CD4-positive, alpha-beta T cell (primary cell): Measurements from ENCODE around the gene KCNB1. TPM values are rescaled to one million over a fixed set of nuclear protein-coding genes. Genes with fewer than 3 reads are reported as not detected.

Experiments
- ATAC-seq: fragments of 200-7000 bp; cut with Tn5 transposase; one replicate; pipeline ENCODE4 v1.10.0; 2022; ENCODE audit warnings: mild to moderate bottlenecking; ENCODE audit not compliant: poor library complexity
- CTCF ChIA-PET: fragments of 350-600 bp; sonication (Branson Sonifier 250); formaldehyde crosslinking; loops from one replicate; lab custom pipeline; 2021; ENCODE audit warnings: antibody characterized with exemption, inconsistent platforms; lab: Charles Lee
- POLR2A ChIA-PET: fragments of 350-600 bp; sonication (Branson Sonifier 250); formaldehyde crosslinking; loops from one replicate; lab custom pipeline; 2021; ENCODE audit warnings: antibody characterized with exemption, inconsistent platforms; lab: Charles Lee
- DNase-seq, 14 experiments: peaks; one replicate each; pipeline ENCODE4 v3.0.0-alpha.2; 2013 to 2020; ENCODE audit warnings: mixed read lengths in 2 of 14
- H3K27ac ChIP-seq, 2 donors: one replicate each; pipeline versions ENCODE4 v1.5.1 to v1.7.0; 2013; ENCODE audit warnings: low read length in 2 of 2, low read depth in 1 of 2, mild to moderate bottlenecking in 1 of 2
- H3K27me3 ChIP-seq, 2 experiments: 1 replicate in 1 of 2; 2 replicates in 1 of 2; pipeline versions ENCODE4 v1.6.1 to v1.7.0; 2013; ENCODE audit warnings: low read length in 2 of 2, control low read depth in 1 of 2, mild to moderate bottlenecking in 1 of 2, moderate library complexity in 1 of 2; ENCODE audit not compliant: insufficient read depth in 2 of 2, control insufficient read depth in 1 of 2
- H3K36me3 ChIP-seq: one replicate; pipeline ENCODE4 v1.6.1; 2013; ENCODE audit warnings: low read length, control low read depth; ENCODE audit not compliant: insufficient read depth
- H3K4me1 ChIP-seq: one replicate; pipeline ENCODE4 v1.6.1; 2013; ENCODE audit warnings: low read length, control low read depth; ENCODE audit not compliant: insufficient read depth
- H3K4me3 ChIP-seq: one replicate; pipeline ENCODE4 v1.5.1; 2013; ENCODE audit warnings: mild to moderate bottlenecking, low read length, moderate library complexity
- H3K9me3 ChIP-seq, 2 experiments: 1 replicate in 1 of 2; 2 replicates in 1 of 2; pipeline versions ENCODE4 v1.6.1 to v1.7.0; 2013; ENCODE audit warnings: low read length in 2 of 2, mild to moderate bottlenecking in 2 of 2, control low read depth in 1 of 2, moderate library complexity in 1 of 2; ENCODE audit not compliant: control insufficient read depth in 1 of 2, insufficient read depth in 1 of 2
- H3K27ac Mint-ChIP-seq: one replicate; pipeline ENCODE4 v1.8.0; 2020; ENCODE audit warnings: mixed read lengths
- H3K27me3 Mint-ChIP-seq: one replicate; pipeline ENCODE4 v1.8.0; 2021; ENCODE audit warnings: mixed read lengths
- H3K36me3 Mint-ChIP-seq: one replicate; pipeline ENCODE4 v1.8.0; 2021; ENCODE audit warnings: low read depth, mixed read lengths
- H3K4me1 Mint-ChIP-seq: one replicate; pipeline ENCODE4 v1.8.0; 2021; ENCODE audit warnings: low read depth, mixed read lengths
- H3K4me3 Mint-ChIP-seq: one replicate; pipeline ENCODE4 v1.8.0; 2020; ENCODE audit warnings: mild to moderate bottlenecking, mixed read lengths
- H3K9me3 Mint-ChIP-seq: one replicate; pipeline ENCODE4 v1.8.0; 2020; ENCODE audit warnings: mixed read lengths
- intact Hi-C, 2 experiments: fragments of 100-400 bp; cut with DNase I in 1 of 2; cut with micrococcal nuclease in 1 of 2; formaldehyde crosslinking; loops; one replicate each; pipeline versions ENCODE4 v1.15.1 to v1.9.0; 2023 to 2025; cut with DNase I, micrococcal nuclease
- total RNA-seq, 174 experiments: library from RNA in 2 of 174; stranded (reverse) in 2 of 174; gene quantifications; one replicate each; pipeline ENCODE4 v1.2.3 and lab custom pipeline; 2021 to 2026
- TF ChIP-seq, protein P1 (sequence below): fragments of 200-600 bp; IDR thresholded peaks from one replicate; pipeline ENCODE4 v1.8.0; 2022; ENCODE audit warnings: antibody characterized with exemption, mild to moderate bottlenecking

Gene KCNB1
- total RNA-seq, 2 experiments from 2014 or later: 0.06 to 0.08 TPM

DNA sequence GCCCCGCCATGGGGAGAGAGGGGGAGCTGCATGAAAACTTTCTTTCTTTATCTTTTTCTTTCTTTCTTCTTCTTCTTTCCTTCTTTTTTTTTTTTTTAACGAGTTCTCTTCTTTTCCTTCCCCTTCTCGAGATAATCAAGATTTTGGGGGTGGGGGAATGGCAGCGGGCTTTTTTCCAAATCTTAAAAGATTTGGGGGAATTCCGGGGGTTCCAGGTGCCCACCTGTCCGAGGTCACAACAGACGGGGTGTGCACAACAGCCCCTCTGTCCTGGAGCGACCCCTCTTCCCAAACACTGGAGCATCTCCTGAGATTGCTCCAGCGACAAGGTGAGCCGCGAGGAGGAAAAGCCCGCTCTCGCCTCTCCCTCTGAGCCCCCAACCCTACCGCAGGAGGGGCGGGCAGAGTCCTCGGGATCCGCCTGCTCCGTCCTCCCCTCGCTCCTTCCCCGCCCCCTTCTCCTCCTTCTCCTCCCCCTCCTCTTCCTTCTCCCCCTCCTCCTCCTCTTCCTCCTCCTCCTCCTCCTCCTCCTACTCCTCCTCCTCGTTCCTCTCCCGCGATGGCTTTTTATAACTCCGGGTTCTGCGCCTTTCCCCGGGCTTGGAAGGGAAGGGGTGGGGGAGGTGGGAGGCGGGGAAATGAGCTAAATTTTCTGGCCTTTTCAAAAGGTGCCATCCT is 689 bp upstream of the KCNB1 start:
- DNase-seq (no peak), ATAC-seq (no peak)
- Histone ChIP-seq H3K4me1 (peaks cover 22% of the 10 kb centered on the region), H3K27me3 (peaks cover 50 to 69% of the 10 kb centered on the region in 2 experiments), H3K27ac (no peak overlapping the region), H3K36me3 (no peaks in the 10 kb centered on the region), H3K9me3 (peaks cover 0 to 13% of the 10 kb centered on the region in 2 experiments), H3K4me3 (no peak overlapping the region)
- ChIA-PET CTCF (interaction anchor here (1.7 kb wide), 1 partner anchor 14 kb away, joined by 3 read pairs; no protein-coding TSS in a partner anchor), POLR2A (no interaction called here)
- H3K27me3 Mint-ChIP-seq: peaks cover 79% of the 10 kb centered on the region
- no peaks in the 10 kb centered on the region for H3K9me3 Mint-ChIP-seq
- no peak overlapping the region for H3K27ac Mint-ChIP-seq
- H3K4me1 Mint-ChIP-seq: peaks cover 8% of the 10 kb centered on the region
- no peaks in the 10 kb centered on the region for H3K36me3 Mint-ChIP-seq
- H3K4me3 Mint-ChIP-seq: no peak overlapping the region
- TF ChIP-seq, protein P1, sequence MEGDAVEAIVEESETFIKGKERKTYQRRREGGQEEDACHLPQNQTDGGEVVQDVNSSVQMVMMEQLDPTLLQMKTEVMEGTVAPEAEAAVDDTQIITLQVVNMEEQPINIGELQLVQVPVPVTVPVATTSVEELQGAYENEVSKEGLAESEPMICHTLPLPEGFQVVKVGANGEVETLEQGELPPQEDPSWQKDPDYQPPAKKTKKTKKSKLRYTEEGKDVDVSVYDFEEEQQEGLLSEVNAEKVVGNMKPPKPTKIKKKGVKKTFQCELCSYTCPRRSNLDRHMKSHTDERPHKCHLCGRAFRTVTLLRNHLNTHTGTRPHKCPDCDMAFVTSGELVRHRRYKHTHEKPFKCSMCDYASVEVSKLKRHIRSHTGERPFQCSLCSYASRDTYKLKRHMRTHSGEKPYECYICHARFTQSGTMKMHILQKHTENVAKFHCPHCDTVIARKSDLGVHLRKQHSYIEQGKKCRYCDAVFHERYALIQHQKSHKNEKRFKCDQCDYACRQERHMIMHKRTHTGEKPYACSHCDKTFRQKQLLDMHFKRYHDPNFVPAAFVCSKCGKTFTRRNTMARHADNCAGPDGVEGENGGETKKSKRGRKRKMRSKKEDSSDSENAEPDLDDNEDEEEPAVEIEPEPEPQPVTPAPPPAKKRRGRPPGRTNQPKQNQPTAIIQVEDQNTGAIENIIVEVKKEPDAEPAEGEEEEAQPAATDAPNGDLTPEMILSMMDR: no peak
- intact Hi-C loops: loop anchor here in 1 of 2 experiments (5.0 kb wide), 1 partner anchor 151 kb away; no protein-coding TSS in a partner anchor

DNA sequence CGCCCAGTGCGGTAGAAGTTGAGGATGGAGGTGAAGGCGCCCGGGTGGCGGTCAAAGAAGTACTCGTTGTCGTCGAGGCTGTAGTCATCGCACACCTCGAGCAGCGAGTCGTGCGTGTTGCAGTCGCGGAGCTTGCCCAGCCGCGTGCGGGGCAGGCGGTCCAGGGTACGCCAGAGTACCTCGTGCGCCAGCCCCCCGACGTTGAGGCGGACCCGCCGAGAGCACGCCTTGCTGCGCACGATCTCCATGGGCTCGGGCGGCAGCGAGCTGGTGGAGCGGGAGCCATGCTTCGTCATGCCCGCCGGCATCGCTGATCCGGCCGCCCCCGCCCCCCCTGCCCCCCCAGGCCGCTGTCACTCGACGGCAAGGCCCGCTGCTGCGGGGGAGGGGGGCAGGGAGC is 295 bp downstream of the KCNB1 start:
- Mint-ChIP-seq H3K4me1 (peaks cover 8% of the 10 kb centered on the region), H3K27ac (no peak overlapping the region), H3K4me3 (no peak overlapping the region), H3K36me3 (no peaks in the 10 kb centered on the region), H3K9me3 (no peaks in the 10 kb centered on the region), H3K27me3 (peaks cover 79% of the 10 kb centered on the region)
- intact Hi-C loops: loop anchor here in 1 of 2 experiments (5.0 kb wide), 1 partner anchor 150 kb away; no protein-coding TSS in a partner anchor
- POLR2A ChIA-PET: no interaction called here
- peaks cover 0 to 13% of the 10 kb centered on the region in 2 experiments for H3K9me3 ChIP-seq
- H3K27me3 ChIP-seq: peaks cover 53 to 74% of the 10 kb centered on the region in 2 experiments
- H3K36me3 ChIP-seq: no peaks in the 10 kb centered on the region
- TF ChIP-seq, protein P1: no peak
- no peak for ATAC-seq
- DNase-seq: peak in 1 of 14 experiments; percentile 14
- CTCF ChIA-PET: no interaction called here
- peaks cover 22% of the 10 kb centered on the region for H3K4me1 ChIP-seq
- no peak overlapping the region for H3K4me3 ChIP-seq
- no peak overlapping the region for H3K27ac ChIP-seq

DNA sequence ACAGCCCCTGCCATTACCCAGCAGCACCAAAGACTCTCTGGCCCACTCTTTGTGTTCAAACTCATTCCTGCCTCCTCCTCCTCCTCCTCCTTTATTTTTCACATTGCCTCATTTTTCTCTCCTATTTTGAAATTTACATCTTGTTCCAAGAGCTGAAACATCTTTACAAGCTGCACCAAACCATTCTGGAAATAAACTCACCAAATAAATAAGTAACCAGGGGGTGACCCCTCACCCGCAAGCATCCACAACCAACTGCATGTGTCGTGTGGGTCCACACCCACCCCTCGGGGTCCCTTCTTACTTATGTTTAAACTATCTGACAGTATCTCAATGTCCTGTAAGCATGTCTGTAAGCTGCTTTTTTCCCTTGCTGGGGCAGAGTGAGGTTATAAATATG is 1.4 kb downstream of the KCNB1 start:
- Mint-ChIP-seq H3K4me1 (peaks cover 8% of the 10 kb centered on the region), H3K36me3 (no peaks in the 10 kb centered on the region), H3K9me3 (no peaks in the 10 kb centered on the region), H3K27me3 (peaks cover 76% of the 10 kb centered on the region), H3K27ac (no peak overlapping the region), H3K4me3 (no peak overlapping the region)
- Histone ChIP-seq H3K27me3 (peaks cover 46 to 74% of the 10 kb centered on the region in 2 experiments), H3K9me3 (peaks cover 0 to 13% of the 10 kb centered on the region in 2 experiments), H3K4me3 (no peak overlapping the region), H3K4me1 (peaks cover 22% of the 10 kb centered on the region), H3K27ac (no peak overlapping the region), H3K36me3 (no peaks in the 10 kb centered on the region)
- DNase-seq (no peak), ATAC-seq (no peak)
- POLR2A ChIA-PET: no interaction called here
- intact Hi-C loops: loop anchor here in 1 of 2 experiments (5.0 kb wide), 1 partner anchor 149 kb away; no protein-coding TSS in a partner anchor
- CTCF ChIA-PET: no interaction called here
- TF ChIP-seq, protein P1: no peak
